HG03045 (cell line): ENCODE results near the gene TUBB3.
A peak's percentile ranks its signal among the peaks of the same experiment; 100 is the strongest.
"Not testable (repeated sequence)": the region's sequence is repeated elsewhere in the genome, so short reads cannot be mapped to it uniquely, and the experiment has no call there.

Experiments used
- ATAC-seq: cut with Tn5 transposase; IDR thresholded peaks from one replicate; pipeline ENCODE4 v1.9.1; 2021; ENCODE audit warnings: mild to moderate bottlenecking, moderate library complexity; ENCODE audit not compliant: unreplicated experiment

The TUBB3 gene

DNA sequence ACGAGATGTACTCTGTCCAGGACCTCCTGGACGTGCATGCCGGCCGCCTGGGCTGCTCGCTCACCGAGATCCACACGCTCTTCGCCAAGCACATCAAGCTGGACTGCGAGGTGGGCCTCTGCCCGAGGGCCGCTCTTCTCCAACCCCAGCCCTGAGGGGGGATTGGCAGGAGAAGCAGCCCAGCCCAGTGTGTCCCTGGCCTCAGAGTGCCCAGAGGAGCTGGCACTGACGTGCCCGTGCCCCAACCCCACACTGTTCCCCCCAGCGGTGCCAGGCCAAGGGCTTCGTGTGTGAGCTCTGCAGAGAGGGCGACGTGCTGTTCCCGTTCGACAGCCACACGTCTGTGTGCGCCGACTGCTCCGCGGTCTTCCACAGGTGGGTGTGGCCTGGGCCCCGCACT, 41.1 kb downstream of the TUBB3 start:
- no peak for ATAC-seq

- ATAC-seq: no peak
Measured at GRCh38 chr16:89965447-89966225, 42.5 kb downstream of the TUBB3 start.

DNA sequence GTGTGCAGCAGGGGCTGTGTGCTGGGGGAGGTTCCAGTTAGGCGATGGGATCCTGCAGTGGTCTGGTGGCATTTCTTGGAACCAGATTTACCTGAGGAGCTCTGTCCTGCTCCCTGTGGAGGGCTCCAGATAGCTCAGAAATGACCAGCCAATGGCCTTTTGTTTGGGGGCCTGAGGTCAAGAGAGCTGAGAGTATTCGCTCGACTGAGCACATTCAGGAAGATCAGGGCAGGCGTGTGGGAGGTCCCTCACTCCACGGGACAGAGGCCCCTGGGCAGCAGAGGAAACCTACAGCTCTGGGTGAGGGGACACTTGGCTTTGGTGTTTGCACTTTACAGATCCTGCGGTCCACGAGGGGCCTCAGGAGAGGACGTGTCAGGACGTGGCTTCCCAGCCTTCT, 43.6 kb downstream of the TUBB3 start:
- ATAC-seq: no peak

DNA sequence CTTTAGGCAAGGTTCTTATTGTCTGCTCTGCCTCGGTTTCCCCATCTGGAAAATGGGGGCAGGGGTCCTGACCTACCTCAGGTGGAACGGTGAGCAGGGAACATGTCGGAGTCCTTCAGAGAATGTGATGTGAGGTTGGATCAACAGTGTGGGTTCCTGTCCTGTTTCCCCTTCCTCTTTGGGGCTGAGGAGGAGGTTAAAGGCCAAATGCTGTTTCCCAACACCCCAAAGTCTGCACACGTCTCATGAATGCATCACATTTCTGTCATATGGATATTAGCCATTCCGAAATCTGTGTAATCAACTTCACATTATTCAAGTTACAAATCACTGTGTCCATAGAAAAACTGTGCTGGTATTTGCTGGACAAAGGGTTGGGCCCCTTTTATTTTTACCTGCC, 44.3 kb downstream of the TUBB3 start:
- not testable (repeated sequence) for ATAC-seq

DNA sequence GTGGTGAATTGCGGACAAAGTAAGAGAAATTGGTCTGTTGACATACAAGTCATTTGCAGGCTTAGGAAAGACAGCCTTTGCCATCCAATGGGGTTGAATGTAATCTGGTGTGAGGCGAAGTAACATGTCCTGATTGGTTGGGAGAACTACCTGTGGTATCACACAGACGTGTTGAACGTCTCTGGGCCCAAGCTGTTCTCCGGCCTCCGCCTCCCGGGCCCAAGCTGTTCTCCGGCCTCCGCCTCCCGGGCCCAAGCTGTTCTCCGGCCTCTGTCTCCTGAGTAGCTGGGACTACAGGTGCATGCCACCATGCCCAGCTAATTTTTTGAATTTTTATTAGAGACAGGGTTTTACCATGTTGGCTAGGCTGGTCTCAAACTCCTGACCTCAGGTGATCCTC, 44.9 kb downstream of the TUBB3 start:
- ATAC-seq: not testable (repeated sequence)

DNA sequence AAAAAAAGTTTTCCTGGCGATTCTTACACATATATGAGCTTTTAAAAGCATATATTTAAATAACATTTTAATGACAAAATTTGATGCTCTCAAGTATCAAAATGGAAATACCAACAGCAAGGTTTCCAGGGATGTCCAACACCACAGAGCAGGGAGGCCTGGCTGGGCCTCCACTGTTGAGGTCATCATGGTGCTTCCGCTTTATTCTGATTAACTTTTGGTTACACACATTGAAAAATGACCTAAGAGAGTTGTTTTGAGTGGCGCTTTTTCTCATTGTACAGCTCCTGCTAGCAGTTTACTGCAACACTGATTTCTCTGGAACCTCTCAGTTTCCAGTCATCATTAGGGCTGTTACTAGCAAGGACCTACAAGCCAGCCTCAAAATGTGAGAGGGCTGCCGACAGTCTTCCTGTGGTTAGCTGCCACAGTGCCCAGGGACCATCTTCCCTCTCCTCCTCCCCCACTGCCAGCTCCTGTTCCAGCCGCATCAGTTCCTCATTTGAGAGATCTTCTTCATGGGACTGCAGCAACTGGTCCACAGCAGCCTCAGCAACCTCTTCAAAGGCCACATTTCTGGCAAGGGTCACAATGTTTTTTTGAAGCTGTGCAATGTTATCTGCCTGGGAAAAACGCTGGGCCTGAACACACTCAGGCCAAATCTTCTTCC, 46.7 kb downstream of the TUBB3 start:
- ATAC-seq: no peak

GRCh38 chr16:89971495-89972243, 48.5 kb downstream of the TUBB3 start:
- no peak for ATAC-seq

- peak; percentile 83 for ATAC-seq
Measured at GRCh38 chr16:89972244-89973234, 49.4 kb downstream of the TUBB3 start.

DNA sequence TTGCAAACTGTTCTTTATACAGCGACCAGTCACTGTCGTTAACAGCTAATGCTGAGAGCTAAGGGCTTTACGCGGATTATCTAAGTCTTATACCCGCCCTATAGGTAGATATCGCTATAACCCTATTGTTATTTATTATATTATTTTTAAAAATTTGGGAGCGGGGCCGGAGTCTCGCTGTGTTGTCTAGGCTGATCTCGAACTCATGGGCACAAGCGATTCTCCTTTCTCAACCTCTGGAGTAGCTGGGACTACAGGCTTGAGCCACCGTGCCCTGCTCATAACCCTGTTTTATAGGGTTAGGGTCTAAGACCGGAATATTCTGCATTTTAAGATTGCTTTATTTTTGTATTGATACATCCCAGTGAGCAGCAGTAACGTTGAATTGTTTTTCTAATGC, 50.1 kb downstream of the TUBB3 start:
- no peak for ATAC-seq

DNA sequence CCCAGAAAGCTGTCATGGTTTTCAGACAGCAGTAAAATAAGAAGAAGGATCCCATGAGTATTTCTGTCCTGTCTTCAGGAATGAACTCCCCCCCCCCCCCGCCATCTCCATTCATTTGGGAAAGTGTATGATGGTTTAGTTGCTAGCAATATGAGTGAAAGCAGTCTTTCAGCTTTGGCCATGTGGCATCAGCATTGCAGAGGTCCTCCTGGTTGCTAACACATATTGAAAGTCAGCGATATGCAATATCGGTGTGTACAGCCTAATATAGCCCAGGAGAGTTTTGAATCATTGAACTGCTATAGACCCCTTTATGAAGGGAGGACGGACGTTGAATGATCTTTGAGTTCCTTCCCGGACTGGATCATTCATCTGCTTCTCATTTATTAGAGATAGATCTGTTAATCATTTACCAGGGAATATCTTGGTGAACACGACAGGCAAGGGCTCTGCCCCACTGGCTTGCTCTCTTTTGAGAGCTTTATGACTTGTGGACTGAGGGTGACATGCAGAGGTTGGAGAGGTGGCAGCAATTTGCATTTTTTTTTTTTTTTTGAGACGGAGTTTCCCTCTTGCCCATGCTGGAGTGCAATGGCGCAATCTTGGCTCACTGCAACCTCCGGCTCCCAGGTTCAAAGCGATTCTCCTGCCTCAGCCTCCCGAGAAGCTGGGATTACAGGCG, 50.7 kb downstream of the TUBB3 start:
- no peak for ATAC-seq

DNA sequence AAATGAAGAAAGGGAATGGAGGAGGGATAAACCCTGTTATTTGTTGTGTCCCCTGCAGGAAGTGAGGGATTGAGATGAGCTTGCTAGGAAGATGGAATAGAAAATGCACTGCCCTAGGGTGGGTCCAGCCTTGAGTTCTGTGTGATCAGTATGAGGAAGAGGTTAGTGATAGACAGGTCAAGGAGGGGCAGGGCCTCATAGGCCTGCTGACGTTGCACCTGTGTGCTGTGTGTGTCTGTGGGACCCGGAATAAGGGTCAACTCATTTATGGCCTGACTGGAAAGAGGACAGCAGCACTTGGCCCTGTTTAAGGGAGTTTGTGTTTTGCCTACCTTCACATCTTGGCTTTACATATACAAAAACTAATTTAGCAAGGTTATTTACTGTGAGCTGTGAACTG, 51.7 kb downstream of the TUBB3 start:
- ATAC-seq: no peak

GRCh38 chr16:89981414-89981813, 58.3 kb downstream of the TUBB3 start:
- ATAC-seq: no peak

DNA sequence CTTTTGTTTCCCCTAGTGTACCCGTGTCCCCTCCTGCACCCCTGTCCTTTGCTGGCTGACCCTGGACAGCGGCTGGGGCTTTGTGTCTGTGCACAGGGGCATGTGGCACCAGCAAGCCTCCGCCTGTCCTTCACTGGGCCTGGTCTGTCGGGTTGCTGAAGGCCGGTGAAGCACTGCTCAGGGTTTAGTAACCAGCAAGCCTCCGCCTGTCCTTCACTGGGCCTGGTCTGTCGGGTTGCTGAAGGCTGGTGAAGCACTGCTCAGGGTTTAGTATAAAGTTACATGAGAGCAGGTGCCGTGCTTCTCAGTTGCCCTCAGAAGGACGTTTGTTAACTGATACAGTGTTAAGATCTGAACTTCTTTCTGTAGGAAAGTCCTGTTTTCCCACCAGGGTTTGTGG, 59.2 kb downstream of the TUBB3 start:
- no peak for ATAC-seq

DNA sequence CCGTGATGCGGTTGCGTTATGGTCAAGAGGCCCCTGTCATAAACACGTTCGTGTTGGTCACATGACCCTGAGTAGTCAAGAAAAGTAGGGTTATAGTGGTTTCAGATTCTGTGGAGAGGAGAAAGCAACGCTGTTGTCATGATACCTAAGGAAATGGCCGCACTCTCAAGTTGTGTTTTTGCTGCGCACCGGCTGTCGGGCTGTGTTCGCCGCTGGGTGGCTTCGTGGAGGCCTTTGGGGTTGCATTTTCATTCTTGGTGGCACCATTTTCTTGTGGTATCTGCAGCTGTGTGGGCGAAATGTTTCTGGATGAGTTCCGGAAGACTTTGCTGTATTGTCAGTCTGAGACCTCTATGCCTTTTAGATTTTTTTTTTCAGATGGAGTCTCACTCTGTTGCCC, 60.4 kb downstream of the TUBB3 start:
- no peak for ATAC-seq

- ATAC-seq: no peak
Measured at GRCh38 chr16:89984216-89984615, 61.1 kb downstream of the TUBB3 start.

- ATAC-seq: no peak
Measured at GRCh38 chr16:89985219-89985618, 62.1 kb downstream of the TUBB3 start.
